ENCODE data around the gene MSRB3. TPM values are rescaled to one million over a fixed set of nuclear protein-coding genes. Genes with fewer than 3 reads are reported as not detected.

Gene MSRB3
- total and polyA plus RNA-seq, 2 experiments from 2014 or later: 0.95 to 1.7 TPM

DNA sequence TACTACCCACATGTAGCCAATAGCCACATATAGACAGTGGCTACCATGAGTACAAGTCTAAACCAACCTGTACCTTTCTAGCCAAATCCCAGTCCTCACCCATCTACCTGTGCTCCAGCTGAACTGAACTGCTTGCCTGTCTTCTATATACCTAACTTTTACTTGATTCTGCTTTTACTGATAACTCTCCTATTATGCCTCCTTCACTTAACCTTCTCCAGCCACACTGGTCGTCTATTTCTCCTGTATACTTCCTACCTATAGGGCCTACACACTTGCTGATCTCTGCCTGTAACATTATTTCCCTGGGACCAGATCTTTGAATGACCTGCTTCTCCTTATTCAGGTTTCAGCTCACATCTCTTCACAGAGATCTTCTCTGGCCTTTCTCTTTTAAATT lies 26.0 kb upstream of the MSRB3 start:
- Histone ChIP-seq H3K4me1 (ENCODE audit: insufficient read depth) (no peaks in the 10 kb centered on the region), H3K9me2 (ENCODE audit: insufficient read depth) (no peaks in the 10 kb centered on the region), H3K4me3 (no peak overlapping the region), H2AFZ (no peak overlapping the region), H4K20me1 (replicated peaks; ENCODE audit: insufficient read depth) (no peaks in the 10 kb centered on the region), H3K27me3 (ENCODE audit: insufficient read depth) (no peaks in the 10 kb centered on the region), H3F3A (replicated peaks; ENCODE audit: low read depth) (no peaks in the 10 kb centered on the region), H3K79me2 (replicated peaks; ENCODE audit: insufficient read depth) (no peaks in the 10 kb centered on the region), H3K4me2 (no peak overlapping the region), H3K36me3 (ENCODE audit: insufficient read depth) (no peaks in the 10 kb centered on the region), H3K27ac (ENCODE audit: low read depth) (no peak overlapping the region)
- Mint-ChIP-seq H3K4me3 (no peak overlapping the region), H3K9me3 (no peaks in the 10 kb centered on the region), H3K27me3 (ENCODE audit: insufficient read depth, low read depth, poor library complexity) (no peaks in the 10 kb centered on the region), H3K27ac (no peak overlapping the region), H3K4me1 (peaks cover 2% of the 10 kb centered on the region; the same call in 2 of the 3 replicates), H3K36me3 (ENCODE audit: low read depth) (no peaks in the 10 kb centered on the region)
- ATAC-seq (no peak), DNase-seq (ENCODE audit: low spot score) (no peak)
- TF ChIP-seq NANOG (IDR thresholded peaks at IDR 0.05; ENCODE audit: borderline replicate concordance): no peak
- TF ChIP-seq, protein P1, sequence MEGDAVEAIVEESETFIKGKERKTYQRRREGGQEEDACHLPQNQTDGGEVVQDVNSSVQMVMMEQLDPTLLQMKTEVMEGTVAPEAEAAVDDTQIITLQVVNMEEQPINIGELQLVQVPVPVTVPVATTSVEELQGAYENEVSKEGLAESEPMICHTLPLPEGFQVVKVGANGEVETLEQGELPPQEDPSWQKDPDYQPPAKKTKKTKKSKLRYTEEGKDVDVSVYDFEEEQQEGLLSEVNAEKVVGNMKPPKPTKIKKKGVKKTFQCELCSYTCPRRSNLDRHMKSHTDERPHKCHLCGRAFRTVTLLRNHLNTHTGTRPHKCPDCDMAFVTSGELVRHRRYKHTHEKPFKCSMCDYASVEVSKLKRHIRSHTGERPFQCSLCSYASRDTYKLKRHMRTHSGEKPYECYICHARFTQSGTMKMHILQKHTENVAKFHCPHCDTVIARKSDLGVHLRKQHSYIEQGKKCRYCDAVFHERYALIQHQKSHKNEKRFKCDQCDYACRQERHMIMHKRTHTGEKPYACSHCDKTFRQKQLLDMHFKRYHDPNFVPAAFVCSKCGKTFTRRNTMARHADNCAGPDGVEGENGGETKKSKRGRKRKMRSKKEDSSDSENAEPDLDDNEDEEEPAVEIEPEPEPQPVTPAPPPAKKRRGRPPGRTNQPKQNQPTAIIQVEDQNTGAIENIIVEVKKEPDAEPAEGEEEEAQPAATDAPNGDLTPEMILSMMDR (conservative IDR thresholded peaks at IDR 0.05; ENCODE audit: low read depth in 2 of 2): no peak
- no peak for TF ChIP-seq STAT1 (IDR thresholded peaks at IDR 0.05; ENCODE audit: unreplicated experiment)
- no peak for TF ChIP-seq CREB1 (CRISPR knock-in tag; IDR thresholded peaks at IDR 0.05; ENCODE audit: low read depth)
- TF ChIP-seq ZNF331 (CRISPR knock-in tag; IDR thresholded peaks at IDR 0.05; ENCODE audit: low read depth): no peak
- TF ChIP-seq, protein P2, sequence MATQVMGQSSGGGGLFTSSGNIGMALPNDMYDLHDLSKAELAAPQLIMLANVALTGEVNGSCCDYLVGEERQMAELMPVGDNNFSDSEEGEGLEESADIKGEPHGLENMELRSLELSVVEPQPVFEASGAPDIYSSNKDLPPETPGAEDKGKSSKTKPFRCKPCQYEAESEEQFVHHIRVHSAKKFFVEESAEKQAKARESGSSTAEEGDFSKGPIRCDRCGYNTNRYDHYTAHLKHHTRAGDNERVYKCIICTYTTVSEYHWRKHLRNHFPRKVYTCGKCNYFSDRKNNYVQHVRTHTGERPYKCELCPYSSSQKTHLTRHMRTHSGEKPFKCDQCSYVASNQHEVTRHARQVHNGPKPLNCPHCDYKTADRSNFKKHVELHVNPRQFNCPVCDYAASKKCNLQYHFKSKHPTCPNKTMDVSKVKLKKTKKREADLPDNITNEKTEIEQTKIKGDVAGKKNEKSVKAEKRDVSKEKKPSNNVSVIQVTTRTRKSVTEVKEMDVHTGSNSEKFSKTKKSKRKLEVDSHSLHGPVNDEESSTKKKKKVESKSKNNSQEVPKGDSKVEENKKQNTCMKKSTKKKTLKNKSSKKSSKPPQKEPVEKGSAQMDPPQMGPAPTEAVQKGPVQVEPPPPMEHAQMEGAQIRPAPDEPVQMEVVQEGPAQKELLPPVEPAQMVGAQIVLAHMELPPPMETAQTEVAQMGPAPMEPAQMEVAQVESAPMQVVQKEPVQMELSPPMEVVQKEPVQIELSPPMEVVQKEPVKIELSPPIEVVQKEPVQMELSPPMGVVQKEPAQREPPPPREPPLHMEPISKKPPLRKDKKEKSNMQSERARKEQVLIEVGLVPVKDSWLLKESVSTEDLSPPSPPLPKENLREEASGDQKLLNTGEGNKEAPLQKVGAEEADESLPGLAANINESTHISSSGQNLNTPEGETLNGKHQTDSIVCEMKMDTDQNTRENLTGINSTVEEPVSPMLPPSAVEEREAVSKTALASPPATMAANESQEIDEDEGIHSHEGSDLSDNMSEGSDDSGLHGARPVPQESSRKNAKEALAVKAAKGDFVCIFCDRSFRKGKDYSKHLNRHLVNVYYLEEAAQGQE (IDR thresholded peaks at IDR 0.05; ENCODE audit: unreplicated experiment): no peak
- TF ChIP-seq ZNF114 (CRISPR knock-in tag; IDR thresholded peaks at IDR 0.05): no peak
- no peak for TF ChIP-seq EZH2phosphoT487 (IDR thresholded peaks at IDR 0.05; ENCODE audit: unreplicated experiment)
- TF ChIP-seq EZH2 (IDR thresholded peaks at IDR 0.05; ENCODE audit: low read depth, unreplicated experiment): no peak
- no peak for TF ChIP-seq POLR2AphosphoS5 (IDR thresholded peaks at IDR 0.05; ENCODE audit: low read depth)
- TF ChIP-seq, protein P3, sequence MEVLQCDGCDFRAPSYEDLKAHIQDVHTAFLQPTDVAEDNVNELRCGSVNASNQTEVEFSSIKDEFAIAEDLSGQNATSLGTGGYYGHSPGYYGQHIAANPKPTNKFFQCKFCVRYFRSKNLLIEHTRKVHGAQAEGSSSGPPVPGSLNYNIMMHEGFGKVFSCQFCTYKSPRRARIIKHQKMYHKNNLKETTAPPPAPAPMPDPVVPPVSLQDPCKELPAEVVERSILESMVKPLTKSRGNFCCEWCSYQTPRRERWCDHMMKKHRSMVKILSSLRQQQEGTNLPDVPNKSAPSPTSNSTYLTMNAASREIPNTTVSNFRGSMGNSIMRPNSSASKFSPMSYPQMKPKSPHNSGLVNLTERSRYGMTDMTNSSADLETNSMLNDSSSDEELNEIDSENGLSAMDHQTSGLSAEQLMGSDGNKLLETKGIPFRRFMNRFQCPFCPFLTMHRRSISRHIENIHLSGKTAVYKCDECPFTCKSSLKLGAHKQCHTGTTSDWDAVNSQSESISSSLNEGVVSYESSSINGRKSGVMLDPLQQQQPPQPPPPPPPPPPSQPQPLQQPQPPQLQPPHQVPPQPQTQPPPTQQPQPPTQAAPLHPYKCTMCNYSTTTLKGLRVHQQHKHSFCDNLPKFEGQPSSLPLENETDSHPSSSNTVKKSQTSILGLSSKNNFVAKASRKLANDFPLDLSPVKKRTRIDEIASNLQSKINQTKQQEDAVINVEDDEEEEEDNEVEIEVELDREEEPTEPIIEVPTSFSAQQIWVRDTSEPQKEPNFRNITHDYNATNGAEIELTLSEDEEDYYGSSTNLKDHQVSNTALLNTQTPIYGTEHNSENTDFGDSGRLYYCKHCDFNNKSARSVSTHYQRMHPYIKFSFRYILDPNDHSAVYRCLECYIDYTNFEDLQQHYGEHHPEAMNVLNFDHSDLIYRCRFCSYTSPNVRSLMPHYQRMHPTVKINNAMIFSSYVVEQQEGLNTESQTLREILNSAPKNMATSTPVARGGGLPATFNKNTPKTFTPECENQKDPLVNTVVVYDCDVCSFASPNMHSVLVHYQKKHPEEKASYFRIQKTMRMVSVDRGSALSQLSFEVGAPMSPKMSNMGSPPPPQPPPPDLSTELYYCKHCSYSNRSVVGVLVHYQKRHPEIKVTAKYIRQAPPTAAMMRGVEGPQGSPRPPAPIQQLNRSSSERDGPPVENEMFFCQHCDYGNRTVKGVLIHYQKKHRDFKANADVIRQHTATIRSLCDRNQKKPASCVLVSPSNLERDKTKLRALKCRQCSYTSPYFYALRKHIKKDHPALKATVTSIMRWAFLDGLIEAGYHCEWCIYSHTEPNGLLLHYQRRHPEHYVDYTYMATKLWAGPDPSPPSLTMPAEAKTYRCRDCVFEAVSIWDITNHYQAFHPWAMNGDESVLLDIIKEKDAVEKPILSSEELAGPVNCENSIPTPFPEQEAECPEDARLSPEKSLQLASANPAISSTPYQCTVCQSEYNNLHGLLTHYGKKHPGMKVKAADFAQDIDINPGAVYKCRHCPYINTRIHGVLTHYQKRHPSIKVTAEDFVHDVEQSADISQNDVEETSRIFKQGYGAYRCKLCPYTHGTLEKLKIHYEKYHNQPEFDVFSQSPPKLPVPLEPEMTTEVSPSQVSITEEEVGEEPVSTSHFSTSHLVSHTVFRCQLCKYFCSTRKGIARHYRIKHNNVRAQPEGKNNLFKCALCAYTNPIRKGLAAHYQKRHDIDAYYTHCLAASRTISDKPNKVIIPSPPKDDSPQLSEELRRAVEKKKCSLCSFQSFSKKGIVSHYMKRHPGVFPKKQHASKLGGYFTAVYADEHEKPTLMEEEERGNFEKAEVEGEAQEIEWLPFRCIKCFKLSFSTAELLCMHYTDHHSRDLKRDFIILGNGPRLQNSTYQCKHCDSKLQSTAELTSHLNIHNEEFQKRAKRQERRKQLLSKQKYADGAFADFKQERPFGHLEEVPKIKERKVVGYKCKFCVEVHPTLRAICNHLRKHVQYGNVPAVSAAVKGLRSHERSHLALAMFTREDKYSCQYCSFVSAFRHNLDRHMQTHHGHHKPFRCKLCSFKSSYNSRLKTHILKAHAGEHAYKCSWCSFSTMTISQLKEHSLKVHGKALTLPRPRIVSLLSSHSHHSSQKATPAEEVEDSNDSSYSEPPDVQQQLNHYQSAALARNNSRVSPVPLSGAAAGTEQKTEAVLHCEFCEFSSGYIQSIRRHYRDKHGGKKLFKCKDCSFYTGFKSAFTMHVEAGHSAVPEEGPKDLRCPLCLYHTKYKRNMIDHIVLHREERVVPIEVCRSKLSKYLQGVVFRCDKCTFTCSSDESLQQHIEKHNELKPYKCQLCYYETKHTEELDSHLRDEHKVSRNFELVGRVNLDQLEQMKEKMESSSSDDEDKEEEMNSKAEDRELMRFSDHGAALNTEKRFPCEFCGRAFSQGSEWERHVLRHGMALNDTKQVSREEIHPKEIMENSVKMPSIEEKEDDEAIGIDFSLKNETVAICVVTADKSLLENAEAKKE (CRISPR knock-in tag; IDR thresholded peaks at IDR 0.05): no peak
